Measurements from ENCODE around the gene DYNLT4.

GRCh38 chr1:44810101-44810761, 3.1 kb upstream of the DYNLT4 start:
- TF ChIP-seq CTCF (IDR thresholded peaks at IDR 0.05) (no peak), POLR2A (IDR thresholded peaks at IDR 0.05) (no peak)

Measured in thyroid gland (tissue), 4 donors.